Endodermal cell (in vitro differentiated cells): ENCODE results near the gene RPS27L. TPM values are rescaled to one million over a fixed set of nuclear protein-coding genes. Genes with fewer than 3 reads are reported as not detected.

ENCODE experiments used
- DNase-seq: peaks from one replicate; pipeline ENCODE4 v3.0.0-alpha.2; 2017
- H3K27ac ChIP-seq: 2 replicates; pipeline ENCODE4 v1.5.1; 2013; ENCODE audit warnings: mild to moderate bottlenecking, low read depth, low read length, moderate library complexity
- H3K27me3 ChIP-seq: 2 replicates; pipeline ENCODE4 v1.6.1; 2013; ENCODE audit warnings: mild to moderate bottlenecking, low read length, moderate library complexity; ENCODE audit not compliant: insufficient read depth, control insufficient read depth, poor library complexity, severe bottlenecking
- H3K36me3 ChIP-seq: 2 replicates; pipeline ENCODE4 v1.7.0; 2013; ENCODE audit warnings: mild to moderate bottlenecking, low read length, moderate library complexity; ENCODE audit not compliant: control insufficient read depth, insufficient read depth
- H3K4me1 ChIP-seq: one replicate; pipeline ENCODE4 v1.7.0; 2013; ENCODE audit warnings: low read length; ENCODE audit not compliant: control insufficient read depth, insufficient read depth
- H3K4me3 ChIP-seq: 2 replicates; pipeline ENCODE4 v1.5.1; 2013; ENCODE audit warnings: mild to moderate bottlenecking, low read length, moderate library complexity
- H3K9ac ChIP-seq: 2 replicates; pipeline ENCODE4 v1.6.1; 2013; ENCODE audit warnings: mild to moderate bottlenecking, low read length, moderate library complexity; ENCODE audit not compliant: poor library complexity, severe bottlenecking; ENCODE audit errors: extremely low read depth
- H3K9me3 ChIP-seq: 2 replicates; pipeline ENCODE4 v1.6.1; 2013; ENCODE audit warnings: mild to moderate bottlenecking, low read length, moderate library complexity; ENCODE audit not compliant: control insufficient read depth
- H3K27ac Mint-ChIP-seq: 2 replicates; pipeline ENCODE4 v1.8.0; 2020; ENCODE audit warnings: mixed read lengths
- H3K27me3 Mint-ChIP-seq: 2 replicates; pipeline ENCODE4 v1.8.0; 2021; ENCODE audit warnings: mild to moderate bottlenecking, mixed read lengths; ENCODE audit not compliant: insufficient read depth
- H3K36me3 Mint-ChIP-seq: 2 replicates; pipeline ENCODE4 v1.8.0; 2020; ENCODE audit warnings: low read depth, mixed read lengths
- H3K4me1 Mint-ChIP-seq: 2 replicates; pipeline ENCODE4 v1.8.0; 2020; ENCODE audit warnings: mixed read lengths
- H3K4me3 Mint-ChIP-seq: 2 replicates; pipeline ENCODE4 v1.8.0; 2020; ENCODE audit warnings: mild to moderate bottlenecking, moderate library complexity, mixed read lengths
- H3K9me3 Mint-ChIP-seq: 2 replicates; pipeline ENCODE4 v1.8.0; 2020; ENCODE audit warnings: mild to moderate bottlenecking, mixed read lengths
- CTCF ChIP-seq: fragments of 200-600 bp; sonication (generic); conservative IDR thresholded peaks from 2 replicates; pipeline ENCODE4 v1.5.0; 2021; ENCODE audit warnings: antibody characterized with exemption, mild to moderate bottlenecking
- WGBS, 2 experiments: methylation state at CpG; one replicate each; pipeline versions ENCODE4 v1.1.5 to v1.1.7; 2013; ENCODE audit warnings: missing lambda C conversion rate in 2 of 2, mixed read lengths in 1 of 2; ENCODE audit not compliant: insufficient coverage in 1 of 2, insufficient read length in 1 of 2; 5-methylcytosine and 5-hydroxymethylcytosine counted together
- total RNA-seq, 2 donors: library from RNA; stranded (reverse); fragmentation: NEBNext Ultra II Directional in 1 of 2; extraction: Animal tissue kit (Norgen Biotek cat#: 25700) in 1 of 2; gene quantifications; 2 replicates in 1 of 2; 3 replicates in 1 of 2; pipeline ENCODE4 v1.2.1, GENCODE V29; 2021

Gene RPS27L
- total RNA-seq, 2 donors from 2014 or later: 56.2 to 68.8 TPM

- Mint-ChIP-seq H3K27ac (peak overlapping the region; percentile 67), H3K27me3 (peaks cover 9% of the 10 kb centered on the region), H3K4me3 (peak overlapping the region; percentile 89), H3K9me3 (no peaks in the 10 kb centered on the region), H3K4me1 (peaks cover 35% of the 10 kb centered on the region), H3K36me3 (no peaks in the 10 kb centered on the region)
- Histone ChIP-seq H3K9me3 (no peaks in the 10 kb centered on the region), H3K27me3 (peaks cover 7% of the 10 kb centered on the region), H3K27ac (peak overlapping the region; percentile 70), H3K36me3 (no peaks in the 10 kb centered on the region), H3K4me1 (peaks cover 5% of the 10 kb centered on the region), H3K4me3 (peak overlapping the region; percentile 92), H3K9ac (peak overlapping the region; percentile 45)
- peak; percentile 56 for DNase-seq
- TF ChIP-seq CTCF: no peak
- 14 to 20% methylated on average over 9 to 10 of the region's 10 CpGs for WGBS, 2 experiments
These were observed 32.9 kb upstream of the RPS27L start for GRCh38 chr15:63189941-63190768.

- peak within 1 kb of the TSS; percentile 87 for H3K27ac ChIP-seq
- H3K36me3 Mint-ChIP-seq: no peaks in the 10 kb centered on the region
These were observed 31.9 kb upstream of the RPS27L start, which contains the start of gene RAB8B for GRCh38 chr15:63188926-63189871. Gene RAB8B, plus strand, starts transcription at chr15:63189606. Its CDS starts 19 bp downstream, at chr15:63189625.

More at GRCh38 chr15:63188926-63189871, 31.9 kb upstream of the RPS27L start, which contains the start of gene RAB8B:
- Histone ChIP-seq H3K4me1 (peaks cover 5% of the 10 kb centered on the region), H3K9me3 (no peaks in the 10 kb centered on the region), H3K4me3 (peak within 1 kb of the TSS; percentile 92), H3K36me3 (no peaks in the 10 kb centered on the region), H3K9ac (peak within 1 kb of the TSS; percentile 45), H3K27me3 (peaks cover 7% of the 10 kb centered on the region)
- Mint-ChIP-seq H3K27me3 (peaks cover 9% of the 10 kb centered on the region), H3K27ac (peak within 1 kb of the TSS; percentile 96), H3K4me1 (peaks cover 32% of the 10 kb centered on the region), H3K4me3 (peak within 1 kb of the TSS; percentile 89), H3K9me3 (no peaks in the 10 kb centered on the region)
- TF ChIP-seq CTCF: no peak
- peak; percentile 99 for DNase-seq
- WGBS, 2 experiments: 1% methylated on average over 32 to 77 of the region's 77 CpGs
